HG02623 (cell line): ENCODE results near the gene TLK2.

Experiments used
- ATAC-seq: cut with Tn5 transposase; IDR thresholded peaks from one replicate; pipeline ENCODE4 v1.9.1; 2021; ENCODE audit warnings: moderate library complexity; ENCODE audit not compliant: unreplicated experiment

The TLK2 gene

DNA sequence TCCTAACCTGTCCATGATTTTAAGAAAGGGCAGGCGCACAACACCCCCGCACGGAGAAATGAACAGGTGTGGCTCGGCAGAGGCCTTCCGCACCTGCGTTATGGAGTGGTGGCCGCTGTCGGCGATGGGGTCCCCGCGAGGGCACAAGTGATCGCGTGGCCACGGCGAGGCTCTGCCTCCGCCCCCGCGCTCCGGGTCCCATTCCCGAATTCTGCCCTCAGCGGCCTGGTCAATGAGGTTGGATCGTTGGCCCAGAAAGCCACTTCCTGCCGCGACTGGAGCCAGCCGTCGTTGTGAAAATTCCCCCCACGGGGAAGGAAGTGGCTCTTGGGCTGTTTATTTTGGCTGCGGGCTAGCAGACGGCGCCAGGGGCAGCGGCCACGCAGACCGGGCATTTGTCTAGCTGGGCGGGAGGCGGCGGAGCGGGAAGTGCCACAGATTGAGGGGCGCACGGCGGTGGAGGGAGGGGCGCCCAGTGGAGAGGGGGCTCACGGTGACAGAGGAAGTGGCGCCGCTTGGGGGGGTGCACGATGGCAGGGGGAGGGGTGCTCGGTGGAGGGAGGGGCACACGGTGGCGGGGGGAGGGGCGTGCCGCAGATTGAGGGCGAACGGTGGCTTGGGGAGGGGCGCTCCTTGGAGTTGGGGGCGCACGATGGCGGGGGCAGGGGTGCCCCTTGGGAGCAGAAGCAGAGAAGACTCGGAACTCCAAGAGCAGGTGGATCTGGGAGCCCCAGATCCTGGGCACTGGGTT lies 173.8 kb downstream of the TLK2 start:
- no peak for ATAC-seq

DNA sequence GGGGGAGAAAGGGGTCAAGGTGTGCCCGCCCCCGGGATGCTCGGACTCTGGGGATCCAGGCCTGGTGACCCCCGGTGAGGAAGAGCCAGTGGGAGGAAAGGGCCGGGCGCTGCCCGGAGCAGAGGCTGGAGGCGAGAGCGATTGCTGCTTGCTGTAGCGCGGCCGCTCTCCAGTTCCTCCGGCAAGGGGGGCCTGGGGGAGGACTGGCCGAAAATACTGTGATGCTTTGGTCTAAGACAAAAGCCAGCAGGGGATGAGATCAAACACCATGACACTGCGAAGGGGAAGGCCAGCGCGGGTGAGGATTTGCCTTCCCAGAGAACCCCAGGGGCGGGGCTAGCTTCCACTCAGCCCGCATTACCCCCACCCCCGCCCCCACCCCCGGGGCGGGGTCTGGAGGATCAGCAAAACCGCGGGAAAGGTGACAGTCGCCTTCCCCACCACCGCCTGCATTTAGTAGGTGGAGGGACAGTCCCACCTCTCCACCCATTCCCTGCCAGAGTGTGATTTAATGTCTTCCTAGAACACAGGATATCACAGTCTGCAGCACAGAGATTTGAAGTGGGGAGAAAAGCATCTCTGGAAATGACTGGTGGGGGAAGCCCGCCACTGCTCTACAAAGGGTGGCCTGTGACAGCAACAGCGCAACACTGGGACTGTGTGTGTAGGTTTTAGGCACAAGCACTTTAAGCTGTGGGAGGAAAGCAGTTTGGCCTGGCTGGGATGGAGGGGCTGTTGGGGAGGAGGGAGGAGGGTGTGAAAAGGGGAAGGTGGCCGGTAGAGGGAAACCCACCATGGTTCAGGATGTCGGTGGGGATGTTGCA lies 174.6 kb downstream of the TLK2 start:
- ATAC-seq, result peak; percentile 84

GRCh38 chr17:62653826-62654761 lies 175.5 kb downstream of the TLK2 start:
- ATAC-seq, result no peak

- no peak for ATAC-seq
These were observed 177.0 kb downstream of the TLK2 start for GRCh38 chr17:62655656-62656055.

- no peak for ATAC-seq
These were observed 177.8 kb downstream of the TLK2 start for GRCh38 chr17:62656446-62656845.

DNA sequence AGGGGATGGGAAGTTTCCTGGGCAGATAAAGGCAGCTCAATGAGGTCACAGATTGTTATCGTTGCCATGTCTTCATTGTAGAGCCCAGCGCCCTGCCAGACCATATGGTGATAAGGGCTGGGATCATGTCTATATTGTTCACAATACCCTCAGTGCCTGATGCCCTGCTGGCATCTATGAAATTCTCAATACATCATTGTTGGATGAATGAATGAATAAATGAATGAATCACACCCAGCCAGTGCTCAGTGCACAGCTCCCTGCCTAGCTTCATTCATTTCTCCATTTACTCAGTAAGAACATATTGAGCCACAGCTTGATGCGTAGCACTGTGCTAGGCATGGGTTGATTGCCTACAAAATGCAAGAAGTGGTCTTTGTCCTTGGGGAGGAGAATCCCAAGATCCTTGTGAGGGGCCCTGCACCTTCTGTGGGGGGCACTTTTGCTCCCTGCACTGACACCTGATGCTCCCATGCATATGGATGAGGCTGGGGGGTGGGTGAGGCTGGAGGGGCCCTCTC lies 178.6 kb downstream of the TLK2 start:
- ATAC-seq, result no peak

- ATAC-seq, result no peak
These were observed 179.1 kb downstream of the TLK2 start for GRCh38 chr17:62657690-62658089.

DNA sequence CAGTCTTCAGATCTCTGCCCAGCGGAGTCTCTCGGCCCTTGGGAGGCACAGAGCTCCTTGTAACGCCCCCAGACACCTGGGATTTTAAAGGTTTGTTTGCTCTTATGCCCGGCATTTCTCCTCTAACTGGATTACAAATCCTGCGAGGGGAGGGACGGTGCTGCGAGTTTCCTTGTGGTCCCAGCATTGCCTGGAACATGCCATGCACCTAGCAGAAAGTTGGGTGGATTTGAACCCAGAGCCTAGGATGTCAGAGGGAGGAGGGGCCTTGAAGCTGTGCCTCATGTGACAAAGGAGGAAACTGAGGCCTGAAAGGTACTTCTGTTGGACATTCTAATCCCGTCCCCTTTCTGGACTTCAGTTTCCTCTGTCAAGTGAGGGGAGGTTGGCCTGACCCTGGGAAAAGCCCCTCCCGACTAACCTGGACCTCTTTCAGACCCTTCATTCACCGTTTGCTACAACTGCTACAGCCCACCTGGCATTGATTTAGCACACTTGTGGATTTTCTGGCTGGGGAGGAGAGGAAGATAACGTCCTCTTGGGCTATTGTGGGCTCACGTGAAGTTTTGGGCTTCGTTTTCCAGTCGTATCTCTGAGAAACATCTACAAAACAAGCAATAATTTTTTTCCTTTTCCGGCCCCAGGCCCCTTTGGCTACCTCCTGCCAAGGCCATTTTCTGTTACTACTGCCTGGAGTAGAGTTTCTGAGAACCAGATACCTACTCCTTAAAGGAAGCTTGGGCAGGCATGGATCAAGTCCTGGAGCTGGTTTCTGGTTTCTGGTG lies 179.7 kb downstream of the TLK2 start:
- no peak for ATAC-seq

DNA sequence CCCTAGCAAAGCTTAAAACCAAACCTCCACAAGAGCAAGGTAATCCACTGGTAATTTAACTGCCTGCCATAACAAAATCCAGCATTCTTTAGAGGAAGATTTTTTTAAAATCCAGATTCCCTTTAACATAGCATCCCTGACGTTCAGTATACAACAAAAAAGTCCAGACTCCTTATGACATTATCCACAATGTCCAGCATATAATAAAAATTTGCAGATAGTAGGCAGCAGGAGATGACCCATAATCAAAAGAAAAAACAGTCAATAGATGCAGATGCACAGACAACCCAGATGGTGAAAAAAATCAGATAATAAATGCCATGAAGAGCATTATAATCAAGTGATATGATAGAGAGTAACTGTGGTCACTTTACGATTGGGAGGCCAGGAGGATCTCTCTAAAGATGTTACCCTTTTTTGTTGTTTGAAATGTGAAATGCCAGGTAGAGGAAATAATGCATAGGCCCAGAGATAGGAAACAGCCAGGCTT lies 182.0 kb downstream of the TLK2 start:
- ATAC-seq, result no peak

- ATAC-seq, result no peak
These were observed 182.7 kb downstream of the TLK2 start for GRCh38 chr17:62661337-62661736.

GRCh38 chr17:62662855-62663254 lies 184.2 kb downstream of the TLK2 start:
- no peak for ATAC-seq
